Brain microvascular endothelial cell (primary cell): ENCODE data around the gene C1GALT1.

Experiments used
- DNase-seq: peaks from one replicate; pipeline ENCODE4 v3.0.0-alpha.2; 2020
- H3K27ac ChIP-seq: fragments of 250-450 bp; sonication (Bioruptor Pico); 2 replicates; pipeline ENCODE4 v1.5.1; 2020; ENCODE audit warnings: mild to moderate bottlenecking, moderate library complexity
- H3K27me3 ChIP-seq: fragments of 250-450 bp; sonication (Bioruptor Pico); replicated peaks from 2 replicates; pipeline ENCODE4 v1.5.1; 2020; ENCODE audit warnings: mild to moderate bottlenecking
- H3K36me3 ChIP-seq: fragments of 250-450 bp; sonication (Bioruptor Pico); replicated peaks from 2 replicates; pipeline ENCODE4 v1.5.1; 2020; ENCODE audit warnings: mild to moderate bottlenecking
- H3K4me3 ChIP-seq: 2 replicates; pipeline ENCODE4 v1.5.1; 2011; ENCODE audit warnings: low read depth, mild to moderate bottlenecking, control low read depth, low read length, moderate library complexity
- CTCF ChIP-seq: IDR thresholded peaks from 2 replicates; pipeline ENCODE4 v1.5.1; 2011; ENCODE audit warnings: low read depth, mild to moderate bottlenecking, moderate library complexity, low read length, control low read depth, inconsistent platforms; ENCODE audit errors: missing control alignments
- in situ Hi-C: cut with HindIII; loops from 2 replicates; pipeline ENCODE4 v1.10.0; 2017; ENCODE audit warnings: low sequenced_read_pairs, low pct_ligation_motif_present

The C1GALT1 gene

GRCh38 chr7:7203813-7204575 is 21.6 kb downstream of the C1GALT1 start:
- no peaks in the 10 kb centered on the region for H3K27me3 ChIP-seq
- no peak for TF ChIP-seq CTCF
- no peak overlapping the region for H3K27ac ChIP-seq
- in situ Hi-C loops = no loop called here
- DNase-seq = no peak
- H3K36me3 ChIP-seq = no peaks in the 10 kb centered on the region
- H3K4me3 ChIP-seq = no peak overlapping the region

GRCh38 chr7:7207876-7208275 is 25.5 kb downstream of the C1GALT1 start:
- H3K27ac ChIP-seq = no peak overlapping the region
- H3K27me3 ChIP-seq = no peaks in the 10 kb centered on the region
- no peak overlapping the region for H3K4me3 ChIP-seq
- in situ Hi-C loops = no loop called here
- no peak for DNase-seq
- no peaks in the 10 kb centered on the region for H3K36me3 ChIP-seq
- TF ChIP-seq CTCF = no peak

GRCh38 chr7:7208520-7208919 is 26.2 kb downstream of the C1GALT1 start:
- no peaks in the 10 kb centered on the region for H3K36me3 ChIP-seq
- no peak overlapping the region for H3K4me3 ChIP-seq
- no peak for DNase-seq
- no peak for TF ChIP-seq CTCF
- no peak overlapping the region for H3K27ac ChIP-seq
- in situ Hi-C loops = no loop called here
- no peaks in the 10 kb centered on the region for H3K27me3 ChIP-seq

GRCh38 chr7:7209412-7210050 is 27.2 kb downstream of the C1GALT1 start:
- in situ Hi-C loops = no loop called here
- TF ChIP-seq CTCF = no peak
- Histone ChIP-seq H3K36me3 (no peaks in the 10 kb centered on the region), H3K27me3 (no peaks in the 10 kb centered on the region), H3K4me3 (no peak overlapping the region), H3K27ac (no peak overlapping the region)
- no peak for DNase-seq

- Histone ChIP-seq H3K36me3 (no peaks in the 10 kb centered on the region), H3K27me3 (no peaks in the 10 kb centered on the region), H3K27ac (no peak overlapping the region), H3K4me3 (no peak overlapping the region)
- DNase-seq = no peak
- in situ Hi-C loops = no loop called here
- TF ChIP-seq CTCF = no peak
These were observed 28.3 kb downstream of the C1GALT1 start for GRCh38 chr7:7210475-7211237.
